HG03196 (cell line): Measurements from ENCODE around the gene CYBA.
"Not testable (repeated sequence)": the region's sequence is repeated elsewhere in the genome, so short reads cannot be mapped to it uniquely, and the experiment has no call there.

Experiments used
- ATAC-seq: cut with Tn5 transposase; IDR thresholded peaks from one replicate; pipeline ENCODE4 v1.9.1; 2021; ENCODE audit not compliant: unreplicated experiment

Gene CYBA

DNA sequence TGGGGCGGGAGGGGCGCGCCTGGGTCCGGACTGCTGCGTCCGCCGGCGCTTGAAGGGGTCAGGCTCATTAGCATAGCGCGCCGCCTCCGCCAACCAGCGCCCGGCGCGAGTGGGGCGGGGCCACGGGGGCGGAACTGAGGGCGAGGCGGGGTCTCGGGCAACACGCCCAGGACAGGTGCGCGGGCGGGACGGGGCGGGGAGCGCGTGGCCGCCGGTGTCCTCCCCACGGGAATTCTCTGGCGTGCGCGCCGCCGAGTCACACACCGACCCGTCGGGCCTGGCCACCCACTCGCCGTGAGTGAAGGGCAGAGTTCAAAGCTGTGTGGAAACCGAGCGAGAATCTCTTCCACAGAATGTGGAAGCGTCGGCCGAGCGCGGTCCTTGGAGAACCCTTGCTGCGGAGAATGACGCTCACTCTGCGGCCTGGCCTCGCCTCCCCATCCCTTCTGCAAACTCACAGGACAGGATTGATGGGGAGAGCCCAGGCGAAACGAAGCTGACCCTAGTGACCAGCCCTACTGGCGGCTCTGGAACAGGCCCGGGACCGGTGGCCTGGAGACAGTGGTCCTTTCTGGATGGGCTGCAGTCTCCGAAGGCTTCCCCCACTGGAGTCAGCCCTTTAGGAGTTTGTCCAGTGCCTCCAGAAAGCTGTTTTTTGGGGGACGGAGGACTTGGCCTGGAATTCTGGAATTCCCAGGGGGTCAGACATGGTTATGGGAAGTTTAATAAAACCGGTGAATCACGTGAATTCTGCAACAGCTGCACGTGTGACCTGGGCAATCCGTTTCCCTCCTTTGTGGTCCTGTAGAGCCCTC lies 35.8 kb upstream of the CYBA start, which contains the start of gene SNAI3:
Gene SNAI3 (minus strand): TSS at position 69 of the 815 bp plus-strand sequence. CDS start 101 bp downstream, outside the sequence.
- ATAC-seq: peak; percentile 65

DNA sequence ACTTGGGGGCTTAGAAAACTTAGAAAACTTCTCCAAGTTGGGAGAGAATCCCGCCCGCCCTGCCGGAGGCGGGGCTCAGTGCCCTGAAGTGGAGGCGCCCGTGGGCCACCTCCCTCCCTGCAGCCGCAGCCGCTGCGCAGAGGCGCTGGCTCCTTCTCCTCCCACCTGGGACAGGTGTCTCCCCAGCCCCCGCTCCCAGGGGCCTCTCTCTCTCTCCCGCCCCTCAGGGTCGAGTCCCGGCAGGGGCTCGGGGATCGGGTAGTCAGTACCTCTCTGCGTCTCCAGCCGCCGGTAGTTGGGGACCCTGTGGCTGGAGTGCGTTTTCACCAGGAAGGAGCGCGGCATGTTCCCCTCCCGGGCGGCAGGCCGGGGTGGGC lies 35.2 kb upstream of the CYBA start:
- ATAC-seq: peak; percentile 2

GRCh38 chr16:88685156-88686061 lies 34.6 kb upstream of the CYBA start:
- ATAC-seq: no peak

DNA sequence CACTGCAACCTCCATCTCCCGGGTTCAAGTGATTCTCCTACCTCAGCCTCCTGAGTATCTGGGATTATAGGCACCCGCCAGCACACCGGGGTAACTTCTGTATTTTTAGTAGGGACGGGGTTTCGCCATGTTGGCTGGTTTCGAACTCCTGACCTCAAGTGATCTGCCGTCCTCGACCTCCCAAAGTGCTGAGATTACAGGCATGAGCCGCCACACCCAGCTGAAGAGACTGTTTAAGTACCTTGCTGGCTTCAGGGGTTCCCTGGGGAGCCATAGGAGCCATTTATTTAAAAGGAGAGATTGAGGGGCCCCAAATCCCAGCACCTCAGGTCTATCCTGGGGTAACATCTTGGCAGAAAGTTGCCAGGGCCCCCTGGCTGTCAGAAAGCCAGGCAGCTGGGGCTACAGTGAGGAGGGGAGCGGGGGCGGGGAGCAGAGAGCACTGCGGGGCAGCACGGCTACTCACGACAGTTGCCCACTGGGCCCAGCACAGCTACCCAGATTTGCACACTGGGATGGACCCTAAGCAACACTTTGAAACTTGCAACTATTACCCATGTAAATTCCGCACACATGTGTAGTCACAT lies 33.8 kb upstream of the CYBA start:
- no peak for ATAC-seq

GRCh38 chr16:88681709-88682451 lies 31.0 kb upstream of the CYBA start:
- peak; percentile 63 for ATAC-seq

- ATAC-seq: no peak
Measured at GRCh38 chr16:88681084-88681680, 30.3 kb upstream of the CYBA start.

DNA sequence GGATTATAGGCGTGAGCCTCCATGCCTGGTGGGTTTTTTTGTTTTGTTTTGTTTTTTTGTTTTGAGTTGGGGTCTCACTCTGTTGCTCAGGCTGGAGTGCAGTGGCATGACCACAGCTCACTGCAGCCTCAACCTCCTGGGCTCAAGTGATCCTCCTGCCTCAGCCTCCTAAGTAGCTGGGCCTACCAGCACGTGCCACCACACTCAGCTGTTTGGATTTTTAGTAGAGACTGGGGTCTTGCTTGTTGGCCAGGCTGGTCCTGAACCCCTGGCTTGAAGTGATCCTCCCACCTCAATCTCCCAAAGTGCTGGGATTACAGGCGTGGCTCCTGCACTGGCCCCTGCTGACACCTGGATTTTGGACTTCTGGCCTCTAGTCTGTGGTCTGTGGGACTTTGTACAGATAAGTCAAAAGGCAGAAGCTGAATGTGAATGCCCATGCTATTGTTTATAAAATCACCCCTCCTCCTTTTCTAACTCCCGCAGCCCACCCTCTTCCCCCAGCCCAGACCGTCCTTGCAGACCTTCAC lies 29.8 kb upstream of the CYBA start:
- no peak for ATAC-seq

- ATAC-seq: no peak
Measured at GRCh38 chr16:88678224-88678979, 27.5 kb upstream of the CYBA start.

DNA sequence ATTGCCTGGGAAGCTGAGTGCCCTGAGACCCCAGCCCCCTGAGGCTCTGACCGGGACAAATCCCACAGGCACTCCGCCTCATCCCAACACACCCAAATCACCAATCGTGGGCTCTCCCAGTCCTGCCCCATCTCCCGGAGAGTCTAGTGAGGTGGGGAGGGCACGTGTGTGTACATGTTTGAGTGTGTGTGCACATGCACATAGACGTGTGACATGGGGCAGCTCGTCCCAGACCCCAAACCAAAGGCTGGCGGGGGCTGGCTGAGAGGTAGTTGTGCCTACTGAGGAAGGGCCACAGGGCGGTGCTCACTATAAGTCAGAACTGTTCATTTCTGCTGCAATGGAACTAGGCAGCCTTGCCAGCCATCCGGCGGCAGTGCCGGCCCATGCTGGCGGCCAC lies 26.9 kb upstream of the CYBA start:
- no peak for ATAC-seq

GRCh38 chr16:88676502-88677242 lies 25.8 kb upstream of the CYBA start:
- no peak for ATAC-seq

DNA sequence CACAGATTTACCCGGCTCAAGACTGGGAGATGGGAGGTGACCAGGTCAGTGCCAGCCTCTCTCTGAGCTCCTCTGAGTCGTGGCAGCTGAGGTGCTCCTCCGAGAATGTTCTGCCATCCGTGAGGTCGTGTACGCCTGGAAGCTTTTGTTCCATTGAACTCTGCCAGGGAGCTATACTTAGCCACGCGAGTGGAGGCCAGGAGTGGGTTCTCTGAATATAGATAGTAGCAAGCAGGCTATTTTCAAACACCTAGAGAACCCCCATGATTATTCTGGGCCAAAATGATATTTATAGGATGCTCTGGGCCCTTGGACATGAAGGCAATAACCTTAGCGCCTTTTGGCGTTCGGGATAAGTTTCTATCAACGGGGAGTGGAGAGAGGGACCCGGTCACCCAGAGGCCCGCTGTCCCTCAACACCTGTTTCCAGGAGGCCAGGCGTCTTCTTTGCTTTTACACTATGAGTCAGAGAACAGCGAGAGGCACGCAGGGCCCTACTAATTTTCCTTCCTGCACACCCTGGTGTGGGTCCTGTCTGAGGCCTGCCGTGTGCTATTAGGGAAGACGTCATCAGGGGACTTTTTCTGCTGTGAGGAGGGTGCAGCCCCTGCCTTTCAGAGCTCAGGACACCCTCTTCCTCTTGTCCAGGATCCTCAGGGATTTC lies 23.0 kb upstream of the CYBA start:
- ATAC-seq: no peak

GRCh38 chr16:88672776-88673175 lies 21.9 kb upstream of the CYBA start:
- no peak for ATAC-seq

DNA sequence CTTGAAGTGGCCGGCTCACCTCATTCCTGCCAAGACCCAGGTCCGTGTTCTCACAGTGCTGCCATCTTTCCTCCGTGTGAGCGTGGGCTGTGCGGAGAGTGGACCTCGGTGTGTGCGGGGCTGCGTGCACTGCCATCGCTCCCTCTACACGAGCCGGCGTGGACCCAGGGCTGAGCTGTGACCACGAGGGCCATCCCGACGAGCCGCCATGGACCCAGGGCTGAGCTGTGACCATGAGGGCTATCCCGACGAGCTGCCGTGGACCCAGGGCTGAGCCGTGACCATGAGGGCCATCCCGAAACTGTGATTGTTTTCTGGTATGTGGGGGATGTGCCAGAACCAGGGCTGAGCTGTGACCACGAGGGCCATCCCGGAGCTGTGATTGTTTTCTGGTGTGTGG lies 21.0 kb upstream of the CYBA start:
- no peak for ATAC-seq

DNA sequence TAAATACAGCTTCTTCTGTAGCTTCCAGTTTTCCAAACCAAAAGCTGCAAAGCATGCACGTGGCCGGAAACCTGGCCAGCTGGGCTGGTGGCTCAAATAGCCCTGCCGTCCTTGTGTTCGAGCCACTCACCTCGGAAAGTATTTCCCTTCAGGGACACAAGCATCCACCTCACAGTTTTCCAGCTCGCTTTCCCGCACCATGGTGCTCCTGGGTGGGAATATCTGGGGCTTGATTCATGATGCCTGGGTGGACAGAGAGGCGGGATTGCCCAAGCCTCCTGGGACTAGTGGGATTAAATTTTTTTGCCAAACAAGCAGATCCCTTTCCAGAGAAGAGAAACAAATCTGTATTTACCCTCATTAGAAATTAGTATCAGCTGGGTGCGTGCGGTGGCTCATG lies 19.1 kb upstream of the CYBA start:
- ATAC-seq: no peak

DNA sequence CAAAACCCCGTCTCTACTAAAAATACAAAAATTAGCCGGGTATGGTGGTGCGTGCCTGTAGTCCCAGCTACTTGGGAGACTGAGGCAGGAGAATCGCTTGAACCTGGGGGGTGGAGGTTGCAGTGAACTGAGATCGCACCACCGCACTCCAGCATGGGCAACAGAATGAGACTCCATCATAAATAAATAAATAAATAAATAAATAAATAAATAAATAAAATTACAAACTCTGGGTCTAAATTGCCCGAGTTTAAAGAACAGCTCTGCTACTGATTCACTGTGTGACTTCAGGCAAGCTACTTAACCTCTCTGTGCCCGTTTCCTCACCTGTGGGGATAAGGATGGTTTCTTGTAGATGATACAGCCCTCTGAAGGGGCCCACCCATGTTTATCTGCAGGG lies 18.6 kb upstream of the CYBA start:
- ATAC-seq: not testable (repeated sequence)

- ATAC-seq: no peak
Measured at GRCh38 chr16:88667461-88667860, 16.6 kb upstream of the CYBA start.

DNA sequence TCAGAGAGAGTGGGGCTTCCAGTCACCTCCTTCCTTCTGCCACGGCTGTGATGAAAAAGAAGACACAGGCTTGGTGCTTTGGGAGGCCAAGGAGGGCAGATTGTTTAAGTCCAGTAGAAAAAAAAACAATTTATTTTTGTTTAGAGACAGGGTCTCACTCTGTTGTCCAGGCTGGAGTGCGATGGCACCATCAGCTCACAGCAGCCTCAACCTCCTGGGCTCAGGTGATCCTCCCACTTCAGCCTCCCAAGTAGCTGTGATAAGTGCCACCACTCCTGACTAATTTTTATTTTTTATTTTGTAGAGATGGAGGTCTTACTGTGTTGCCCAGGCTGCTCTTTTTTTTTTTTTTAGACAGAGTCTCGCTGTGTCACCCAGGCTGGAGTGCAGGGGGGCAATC lies 14.7 kb upstream of the CYBA start:
- no peak for ATAC-seq

DNA sequence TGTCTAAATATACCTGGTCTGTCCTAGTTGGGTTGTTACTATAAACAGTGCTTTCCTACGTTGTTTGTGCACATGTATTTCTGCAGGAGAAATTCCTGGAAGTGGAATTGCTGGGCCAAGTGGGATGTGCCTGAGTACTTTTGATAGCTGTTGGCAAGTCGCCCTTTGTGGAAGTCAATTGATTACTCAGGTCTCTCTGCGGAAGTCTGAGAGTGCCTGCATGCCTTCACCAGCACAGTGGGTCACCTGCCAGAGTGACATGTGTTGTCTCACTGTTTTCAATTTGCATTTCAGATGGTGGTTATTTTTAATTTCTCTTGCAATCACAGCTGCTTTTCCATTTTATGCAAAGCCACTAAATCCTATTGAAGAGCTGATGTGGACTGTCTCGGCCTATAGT lies 14.3 kb upstream of the CYBA start:
- no peak for ATAC-seq
